BLaER1 treated with 17β-estradiol and CSF1 and Interleukin-3, amounts not matched to agents 10 nM and 100 nM (cell line): ENCODE measurements around the gene ZYX.

Source experiments
- H3K27ac ChIP-seq, 11 experiments: shearing (Covaris generic); formaldehyde crosslinking; 2 replicates each; pipeline ENCODE4 v1.8.1; 2022
- H3K27me3 ChIP-seq, 11 experiments: shearing (Covaris generic); formaldehyde crosslinking; 2 replicates each; pipeline ENCODE4 v1.8.1; 2022
- H3K36me3 ChIP-seq, 11 experiments: shearing (Covaris generic); formaldehyde crosslinking; 2 replicates each; pipeline ENCODE4 v1.8.1; 2022
- H3K4me1 ChIP-seq, 10 experiments: shearing (Covaris generic); formaldehyde crosslinking; 2 replicates each; pipeline ENCODE4 v1.8.1; 2022
- H3K4me2 ChIP-seq, 11 experiments: shearing (Covaris generic); formaldehyde crosslinking; 2 replicates each; pipeline ENCODE4 v1.8.1; 2022
- H3K4me3 ChIP-seq, 10 experiments: shearing (Covaris generic); formaldehyde crosslinking; 2 replicates each; pipeline ENCODE4 v1.8.1; 2022
- H3K9ac ChIP-seq, 11 experiments: shearing (Covaris generic); formaldehyde crosslinking; 2 replicates each; pipeline ENCODE4 v1.8.1; 2022
- H3K9me3 ChIP-seq, 11 experiments: shearing (Covaris generic); formaldehyde crosslinking; replicated peaks in 1 of 11; 2 replicates each; pipeline ENCODE4 v1.8.1; 2022
- H4K20me1 ChIP-seq, 11 experiments: shearing (Covaris generic); formaldehyde crosslinking; 2 replicates each; pipeline ENCODE4 v1.8.1; 2022
- Cebpa-rat ChIP-seq, 11 experiments: shearing (Covaris generic); IDR thresholded peaks; 2 replicates each; pipeline ENCODE4 v1.8.1; 2022

Gene ZYX, protein sequence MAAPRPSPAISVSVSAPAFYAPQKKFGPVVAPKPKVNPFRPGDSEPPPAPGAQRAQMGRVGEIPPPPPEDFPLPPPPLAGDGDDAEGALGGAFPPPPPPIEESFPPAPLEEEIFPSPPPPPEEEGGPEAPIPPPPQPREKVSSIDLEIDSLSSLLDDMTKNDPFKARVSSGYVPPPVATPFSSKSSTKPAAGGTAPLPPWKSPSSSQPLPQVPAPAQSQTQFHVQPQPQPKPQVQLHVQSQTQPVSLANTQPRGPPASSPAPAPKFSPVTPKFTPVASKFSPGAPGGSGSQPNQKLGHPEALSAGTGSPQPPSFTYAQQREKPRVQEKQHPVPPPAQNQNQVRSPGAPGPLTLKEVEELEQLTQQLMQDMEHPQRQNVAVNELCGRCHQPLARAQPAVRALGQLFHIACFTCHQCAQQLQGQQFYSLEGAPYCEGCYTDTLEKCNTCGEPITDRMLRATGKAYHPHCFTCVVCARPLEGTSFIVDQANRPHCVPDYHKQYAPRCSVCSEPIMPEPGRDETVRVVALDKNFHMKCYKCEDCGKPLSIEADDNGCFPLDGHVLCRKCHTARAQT

GRCh38 chr7:143380646-143381426 is at the start of gene ZYX:
Gene ZYX (plus strand): TSS chr7:143381345. CDS start chr7:143381572, 227 bp downstream.
- Histone ChIP-seq H3K4me1 (peaks cover 46 to 83% (median 71%) of the 10 kb centered on the region in 10 experiments), H3K4me2 (peak within 1 kb of the TSS; percentile 91 to 100 (median 98)), H3K9ac (peak within 1 kb of the TSS; percentile 85 to 100 (median 96)), H3K27ac (peak within 1 kb of the TSS; percentile 88 to 99 (median 95)), H4K20me1 (peaks cover 18 to 44% (median 36%) of the 10 kb centered on the region in 11 experiments; a peak in 21 of 22 replicates), H3K4me3 (peak within 1 kb of the TSS; percentile 86 to 100 (median 97)), H3K36me3 (peaks cover 0 to 44% (median 33%) of the 10 kb centered on the region in 11 experiments; a peak in 19 of 22 replicates), H3K27me3 (no peaks in the 10 kb centered on the region), H3K9me3 (0 out of 22 replicates have a peak, but pooled peaks cover 0 to 7% (median 0%) of the 10 kb centered on the region in 11 experiments)
- no peak for TF ChIP-seq Cebpa-rat (IDR thresholded peaks at IDR 0.05)

DNA sequence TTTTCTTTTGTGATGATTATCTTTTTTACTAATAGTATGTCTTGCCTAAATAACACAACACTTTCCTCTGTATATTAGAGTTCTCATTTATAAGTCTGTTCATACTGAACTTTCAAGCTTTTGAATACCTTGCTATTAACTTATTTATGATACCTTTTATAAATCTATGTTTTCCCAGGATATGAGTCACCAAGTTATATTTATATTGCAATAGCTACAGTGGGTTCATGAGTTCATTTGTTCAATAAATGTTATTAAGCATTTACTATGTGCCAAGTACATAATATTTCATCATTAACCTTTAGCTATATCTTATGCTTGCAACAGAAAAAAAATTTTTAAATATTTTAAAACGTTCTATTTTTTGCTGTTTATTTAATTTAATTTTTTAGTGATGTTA is 46.9 kb upstream of the ZYX start:
- no peak overlapping the region for H3K4me3 ChIP-seq
- H3K27me3 ChIP-seq: no peaks in the 10 kb centered on the region
- H3K9ac ChIP-seq: no peak overlapping the region
- H3K4me2 ChIP-seq: no peak overlapping the region
- TF ChIP-seq Cebpa-rat (IDR thresholded peaks at IDR 0.05): no peak
- H3K27ac ChIP-seq: no peak overlapping the region
- H4K20me1 ChIP-seq: no peaks in the 10 kb centered on the region
- no peaks in the 10 kb centered on the region for H3K36me3 ChIP-seq
- peaks cover 0 to 25% (median 9%) of the 10 kb centered on the region in 10 experiments; a peak in 9 of 20 replicates for H3K4me1 ChIP-seq
- H3K9me3 ChIP-seq: no peaks in the 10 kb centered on the region

DNA sequence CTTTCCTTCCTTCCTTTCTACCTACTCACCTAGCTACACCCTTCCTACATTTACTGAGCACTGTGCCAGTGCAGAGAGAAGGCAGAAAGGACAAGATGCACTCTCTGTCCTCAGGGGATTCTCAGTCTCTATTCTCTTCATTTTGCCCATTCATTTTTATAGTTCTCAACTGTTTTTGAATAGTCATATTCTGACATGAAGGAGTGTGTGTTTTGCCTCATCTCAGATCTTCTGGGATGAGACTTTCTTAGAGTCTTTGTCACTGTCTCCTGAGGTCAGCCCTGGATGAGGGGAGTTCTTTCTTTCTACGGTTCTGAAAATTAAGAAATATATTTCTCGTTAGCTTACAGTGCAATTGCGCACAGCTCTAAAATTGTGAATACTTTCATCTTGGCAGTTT is 43.9 kb upstream of the ZYX start:
- Histone ChIP-seq H3K27ac (no peak overlapping the region), H3K4me3 (no peak overlapping the region), H3K27me3 (no peaks in the 10 kb centered on the region), H3K4me1 (peaks cover 0 to 7% (median 2%) of the 10 kb centered on the region in 10 experiments; a peak in 6 of 20 replicates), H3K9ac (no peak overlapping the region), H4K20me1 (no peaks in the 10 kb centered on the region), H3K4me2 (no peak overlapping the region), H3K36me3 (no peaks in the 10 kb centered on the region), H3K9me3 (no peaks in the 10 kb centered on the region)
- TF ChIP-seq Cebpa-rat (IDR thresholded peaks at IDR 0.05): no peak

DNA sequence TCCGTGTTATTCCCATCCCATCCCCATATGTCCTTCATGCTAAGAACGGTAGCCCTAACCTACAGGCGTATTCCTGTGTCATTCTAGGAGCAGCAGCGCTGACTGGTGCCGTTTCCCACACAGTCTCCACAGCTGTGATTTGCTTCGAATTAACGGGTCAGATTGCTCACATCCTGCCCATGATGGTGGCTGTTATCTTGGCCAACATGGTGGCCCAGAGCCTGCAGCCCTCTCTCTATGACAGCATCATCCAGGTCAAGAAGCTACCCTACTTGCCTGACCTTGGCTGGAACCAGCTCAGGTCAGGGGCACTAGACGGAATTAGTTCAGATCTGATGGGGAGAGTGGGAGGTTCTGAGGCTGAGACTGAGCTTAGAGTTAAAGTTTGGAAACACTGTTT is 39.3 kb upstream of the ZYX start:
- Histone ChIP-seq H3K4me3 (no peak overlapping the region), H3K4me2 (no peak overlapping the region), H3K9me3 (0 out of 22 replicates have a peak, but pooled peaks cover 0 to 4% (median 0%) of the 10 kb centered on the region in 11 experiments), H3K27me3 (no peaks in the 10 kb centered on the region), H4K20me1 (no peaks in the 10 kb centered on the region), H3K36me3 (no peaks in the 10 kb centered on the region), H3K9ac (no peak overlapping the region), H3K4me1 (no peaks in the 10 kb centered on the region), H3K27ac (no peak overlapping the region)
- TF ChIP-seq Cebpa-rat (IDR thresholded peaks at IDR 0.05): no peak

- H3K4me3 ChIP-seq: no peak overlapping the region
- H3K27ac ChIP-seq: no peak overlapping the region
- no peaks in the 10 kb centered on the region for H4K20me1 ChIP-seq
- no peaks in the 10 kb centered on the region for H3K27me3 ChIP-seq
- H3K4me1 ChIP-seq: no peaks in the 10 kb centered on the region
- H3K36me3 ChIP-seq: no peaks in the 10 kb centered on the region
- TF ChIP-seq Cebpa-rat (IDR thresholded peaks at IDR 0.05): no peak
- no peak overlapping the region for H3K9ac ChIP-seq
- 0 out of 22 replicates have a peak, but pooled peaks cover 0 to 4% (median 0%) of the 10 kb centered on the region in 11 experiments for H3K9me3 ChIP-seq
- no peak overlapping the region for H3K4me2 ChIP-seq
These were observed 37.5 kb upstream of the ZYX start for GRCh38 chr7:143343596-143343995.

DNA sequence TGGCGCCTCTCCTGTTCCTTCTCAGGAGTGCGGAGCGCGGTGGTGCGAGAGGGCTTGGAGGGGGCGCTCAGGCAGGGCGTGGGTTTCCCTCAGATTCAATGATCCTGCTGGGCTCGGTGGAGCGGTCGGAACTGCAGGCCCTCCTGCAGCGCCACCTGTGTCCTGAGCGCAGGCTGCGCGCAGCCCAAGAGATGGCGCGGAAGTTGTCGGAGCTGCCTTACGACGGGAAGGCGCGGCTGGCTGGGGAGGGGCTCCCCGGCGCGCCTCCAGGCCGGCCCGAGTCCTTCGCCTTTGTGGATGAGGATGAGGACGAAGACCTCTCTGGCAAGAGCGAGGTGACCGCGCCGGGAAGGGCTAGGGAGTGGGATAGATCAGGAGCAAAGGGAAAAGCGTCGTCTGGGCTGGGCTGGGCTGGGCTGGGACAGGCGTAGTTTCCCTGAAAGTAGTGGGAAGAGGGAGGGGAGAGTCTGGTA is 35.7 kb upstream of the ZYX start:
- Histone ChIP-seq H3K4me3 (no peak overlapping the region), H3K4me2 (no peak overlapping the region), H3K9me3 (0 out of 22 replicates have a peak, but pooled peaks cover 0 to 4% (median 0%) of the 10 kb centered on the region in 11 experiments)

DNA sequence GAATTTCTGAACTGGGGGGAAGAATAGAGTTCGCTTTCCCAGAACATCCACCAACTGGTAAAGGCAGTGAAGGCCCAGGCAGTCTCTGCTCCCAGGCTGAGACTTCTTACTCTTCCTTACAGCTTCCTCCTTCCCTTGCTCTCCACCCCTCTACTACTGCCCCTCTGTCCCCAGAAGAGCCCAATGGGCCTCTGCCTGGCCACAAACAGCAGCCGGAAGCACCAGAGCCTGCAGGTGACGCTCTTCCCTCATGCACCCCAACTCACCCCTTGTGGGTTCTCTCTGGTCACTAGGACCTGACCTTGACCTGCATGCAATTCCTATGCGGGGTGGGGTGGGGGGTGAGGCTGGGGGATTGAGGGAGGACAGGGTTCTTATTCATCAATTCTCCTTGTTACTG is 35.1 kb upstream of the ZYX start:
- no peak overlapping the region for H3K9ac ChIP-seq
- H3K4me3 ChIP-seq: no peak overlapping the region
- H3K4me2 ChIP-seq: no peak overlapping the region

More for the DNA sequence above, 35.7 kb upstream of the ZYX start:
- Histone ChIP-seq H3K27ac (no peak overlapping the region), H4K20me1 (no peaks in the 10 kb centered on the region), H3K4me1 (no peaks in the 10 kb centered on the region), H3K36me3 (no peaks in the 10 kb centered on the region), H3K9ac (no peak overlapping the region), H3K27me3 (no peaks in the 10 kb centered on the region)
- TF ChIP-seq Cebpa-rat (IDR thresholded peaks at IDR 0.05): no peak

DNA sequence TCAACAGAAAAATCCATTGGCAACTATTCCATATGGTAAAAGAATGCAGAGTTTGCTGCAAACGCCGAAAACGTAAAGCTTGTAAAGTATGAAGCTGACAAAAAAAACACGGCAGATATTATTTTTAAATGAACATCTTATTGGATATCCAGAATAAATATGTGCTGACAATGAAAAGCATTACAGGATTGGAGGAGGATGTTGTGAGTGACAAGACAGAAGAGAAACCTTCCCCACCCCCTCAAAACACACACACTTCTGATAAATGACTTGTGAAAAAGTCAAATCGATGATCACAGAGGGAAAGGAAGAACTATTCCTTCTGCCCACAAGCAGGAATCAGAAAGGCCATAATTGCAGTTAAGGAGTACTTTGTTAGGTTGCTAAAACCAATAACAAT is 33.2 kb upstream of the ZYX start:
- no peak for TF ChIP-seq Cebpa-rat (IDR thresholded peaks at IDR 0.05)
- H3K36me3 ChIP-seq: no peaks in the 10 kb centered on the region
- H3K9me3 ChIP-seq: 0 out of 22 replicates have a peak, but pooled peaks cover 0 to 4% (median 0%) of the 10 kb centered on the region in 11 experiments
- no peak overlapping the region for H3K4me3 ChIP-seq
- H3K27ac ChIP-seq: no peak overlapping the region
- H3K27me3 ChIP-seq: no peaks in the 10 kb centered on the region
- no peaks in the 10 kb centered on the region for H4K20me1 ChIP-seq
- H3K9ac ChIP-seq: no peak overlapping the region
- no peak overlapping the region for H3K4me2 ChIP-seq
- H3K4me1 ChIP-seq: no peaks in the 10 kb centered on the region; a peak in 2 of 20 replicates

More for the DNA sequence above, 35.1 kb upstream of the ZYX start:
- H3K27me3 ChIP-seq: no peaks in the 10 kb centered on the region
- H3K4me1 ChIP-seq: no peaks in the 10 kb centered on the region
- TF ChIP-seq Cebpa-rat (IDR thresholded peaks at IDR 0.05): no peak
- H3K27ac ChIP-seq: no peak overlapping the region
- 0 out of 22 replicates have a peak, but pooled peaks cover 0 to 4% (median 0%) of the 10 kb centered on the region in 11 experiments for H3K9me3 ChIP-seq
- H4K20me1 ChIP-seq: no peaks in the 10 kb centered on the region
- no peaks in the 10 kb centered on the region for H3K36me3 ChIP-seq

DNA sequence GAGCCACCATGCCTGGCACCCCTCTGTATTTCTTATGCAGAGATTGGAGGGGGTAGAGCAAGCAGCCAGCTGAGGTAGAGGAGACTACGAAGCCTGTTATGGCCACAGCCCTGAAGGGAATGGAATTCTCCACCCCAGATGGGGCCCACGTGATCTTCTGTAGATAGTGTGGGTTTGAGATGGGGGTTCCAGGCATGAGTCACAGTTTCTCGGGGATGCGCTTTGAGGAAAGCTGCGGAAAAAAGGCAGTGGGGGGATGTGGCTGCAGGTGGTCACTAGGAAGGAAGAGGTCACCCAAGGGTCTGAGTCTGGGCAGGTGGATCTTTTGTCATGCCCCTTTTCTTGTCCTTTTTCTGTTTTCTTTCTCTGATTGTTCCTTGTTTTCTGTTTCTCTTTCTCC is 30.1 kb upstream of the ZYX start:
- H4K20me1 ChIP-seq: no peaks in the 10 kb centered on the region
- TF ChIP-seq Cebpa-rat (IDR thresholded peaks at IDR 0.05): no peak
- H3K9me3 ChIP-seq: peaks cover 0 to 4% (median 0%) of the 10 kb centered on the region in 11 experiments; a peak in 1 of 22 replicates
- no peak overlapping the region for H3K27ac ChIP-seq
- no peaks in the 10 kb centered on the region for H3K36me3 ChIP-seq
- H3K9ac ChIP-seq: no peak overlapping the region
- no peak overlapping the region for H3K4me3 ChIP-seq
- peaks cover 0 to 9% (median 0%) of the 10 kb centered on the region in 10 experiments; a peak in 3 of 20 replicates for H3K4me1 ChIP-seq
- H3K4me2 ChIP-seq: no peak overlapping the region
- H3K27me3 ChIP-seq: no peaks in the 10 kb centered on the region
